ENCODE results near the gene NDUFA3.
"Not testable (repeated sequence)": the region's sequence is repeated elsewhere in the genome, so short reads cannot be mapped to it uniquely, and the experiment has no call there.

NDUFA3 gene

GRCh38 chr19:54102421-54103169 is at the start of gene NDUFA3:
TSS of gene NDUFA3 (plus strand) at chr19:54102855. CDS start at chr19:54102879, 24 bp downstream.
- peak; percentile 95 for DNase-seq

GRCh38 chr19:54062643-54063042 is 40.0 kb upstream of the NDUFA3 start:
- DNase-seq, result no peak

GRCh38 chr19:54063350-54064116 is 39.1 kb upstream of the NDUFA3 start, which contains the start of gene VSTM1:
TSS of gene VSTM1 (minus strand) at chr19:54063897. CDS start at chr19:54063777, 120 bp downstream.
- DNase-seq, result no peak

- no peak for DNase-seq
These were observed 33.2 kb upstream of the NDUFA3 start for GRCh38 chr19:54069470-54069869.

- DNase-seq, result no peak
These were observed 28.8 kb upstream of the NDUFA3 start for GRCh38 chr19:54073829-54074228.

- DNase-seq, result no peak
These were observed 27.8 kb upstream of the NDUFA3 start for GRCh38 chr19:54074851-54075250.

- no peak for DNase-seq
These were observed 25.3 kb upstream of the NDUFA3 start for GRCh38 chr19:54077334-54077733.

- no peak for DNase-seq
These were observed 21.6 kb upstream of the NDUFA3 start, which contains the start of gene TARM1 for GRCh38 chr19:54081032-54081431. TSS of gene TARM1 (minus strand) at chr19:54081365. CDS start at chr19:54081340, 25 bp downstream.

- no peak for DNase-seq
These were observed 18.2 kb upstream of the NDUFA3 start for GRCh38 chr19:54084410-54084809.

GRCh38 chr19:54094426-54095000 is 8.1 kb upstream of the NDUFA3 start:
- no peak for DNase-seq

GRCh38 chr19:54095136-54095858 is 7.4 kb upstream of the NDUFA3 start:
- DNase-seq, result no peak

- DNase-seq, result not testable (repeated sequence)
These were observed 6.6 kb upstream of the NDUFA3 start for GRCh38 chr19:54095859-54096616.

- no peak for DNase-seq
These were observed 6.0 kb upstream of the NDUFA3 start for GRCh38 chr19:54096617-54097106.

- no peak for DNase-seq
These were observed 3.3 kb upstream of the NDUFA3 start for GRCh38 chr19:54099190-54099902.

- not testable (repeated sequence) for DNase-seq
These were observed 2.8 kb upstream of the NDUFA3 start for GRCh38 chr19:54099903-54100255.

- no peak for DNase-seq
These were observed 2.1 kb upstream of the NDUFA3 start, which contains the start of gene OSCAR for GRCh38 chr19:54100561-54100960. TSS of gene OSCAR (minus strand) at chr19:54100803. CDS start at chr19:54100792, 11 bp downstream.

GRCh38 chr19:54104998-54105715 is 2.5 kb downstream of the NDUFA3 start:
- DNase-seq, result no peak

- DNase-seq, result no peak
These were observed 3.1 kb downstream of the NDUFA3 start for GRCh38 chr19:54105796-54106195.

- DNase-seq, result no peak
These were observed 4.1 kb downstream of the NDUFA3 start for GRCh38 chr19:54106716-54107115.

GRCh38 chr19:54107876-54108490 is 5.3 kb downstream of the NDUFA3 start:
- no peak for DNase-seq
